Thyroid gland (tissue), 4 donors: Measurements from ENCODE around the gene DDC.
"Not testable (repeated sequence)": the region's sequence is repeated elsewhere in the genome, so short reads cannot be mapped to it uniquely, and the experiment has no call there.

Source experiments
- POLR2A ChIP-seq, 2 donors: fragments of 450-650 bp; IDR thresholded peaks; one replicate each; pipeline ENCODE4 v1.6.1; 2017; ENCODE audit warnings: antibody characterized with exemption in 2 of 2, mild to moderate bottlenecking in 2 of 2, moderate library complexity in 1 of 2
- TF ChIP-seq, protein P1 (sequence below), 6 experiments: fragments of 200-600 bp in 3 of 6; fragments of 450-650 bp in 3 of 6; sonication (generic) in 3 of 6; IDR thresholded peaks; one replicate each; pipeline ENCODE4 v1.5.1; 2016 to 2019; ENCODE audit warnings: antibody characterized with exemption in 6 of 6, mild to moderate bottlenecking in 2 of 6, inconsistent platforms in 1 of 6, moderate library complexity in 1 of 6

DNA sequence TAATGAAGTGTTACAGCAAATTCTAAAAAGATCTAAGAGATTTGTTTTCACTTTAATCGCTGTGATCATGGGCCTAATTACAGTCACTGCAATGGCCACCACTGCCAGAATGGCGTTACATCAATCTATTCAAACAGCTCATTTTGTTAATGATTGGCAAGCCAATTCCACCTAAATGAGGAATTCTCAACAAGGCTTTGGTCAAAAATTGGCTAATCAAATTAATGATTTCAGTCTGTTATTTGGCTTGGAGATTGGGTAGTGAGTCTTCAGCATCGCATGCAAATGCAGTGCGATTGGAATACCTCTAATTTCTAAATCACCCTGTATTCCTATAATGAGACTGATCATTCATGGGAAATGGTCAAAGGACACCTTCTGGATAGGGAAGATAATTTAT, 17.1 kb upstream of the DDC start:
- TF ChIP-seq POLR2A (IDR thresholded peaks at IDR 0.05): not testable (repeated sequence)
- TF ChIP-seq, protein P1, sequence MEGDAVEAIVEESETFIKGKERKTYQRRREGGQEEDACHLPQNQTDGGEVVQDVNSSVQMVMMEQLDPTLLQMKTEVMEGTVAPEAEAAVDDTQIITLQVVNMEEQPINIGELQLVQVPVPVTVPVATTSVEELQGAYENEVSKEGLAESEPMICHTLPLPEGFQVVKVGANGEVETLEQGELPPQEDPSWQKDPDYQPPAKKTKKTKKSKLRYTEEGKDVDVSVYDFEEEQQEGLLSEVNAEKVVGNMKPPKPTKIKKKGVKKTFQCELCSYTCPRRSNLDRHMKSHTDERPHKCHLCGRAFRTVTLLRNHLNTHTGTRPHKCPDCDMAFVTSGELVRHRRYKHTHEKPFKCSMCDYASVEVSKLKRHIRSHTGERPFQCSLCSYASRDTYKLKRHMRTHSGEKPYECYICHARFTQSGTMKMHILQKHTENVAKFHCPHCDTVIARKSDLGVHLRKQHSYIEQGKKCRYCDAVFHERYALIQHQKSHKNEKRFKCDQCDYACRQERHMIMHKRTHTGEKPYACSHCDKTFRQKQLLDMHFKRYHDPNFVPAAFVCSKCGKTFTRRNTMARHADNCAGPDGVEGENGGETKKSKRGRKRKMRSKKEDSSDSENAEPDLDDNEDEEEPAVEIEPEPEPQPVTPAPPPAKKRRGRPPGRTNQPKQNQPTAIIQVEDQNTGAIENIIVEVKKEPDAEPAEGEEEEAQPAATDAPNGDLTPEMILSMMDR (IDR thresholded peaks at IDR 0.05): not testable (repeated sequence)
